ENCODE results near the gene DUOXA2.

Gene DUOXA2

DNA sequence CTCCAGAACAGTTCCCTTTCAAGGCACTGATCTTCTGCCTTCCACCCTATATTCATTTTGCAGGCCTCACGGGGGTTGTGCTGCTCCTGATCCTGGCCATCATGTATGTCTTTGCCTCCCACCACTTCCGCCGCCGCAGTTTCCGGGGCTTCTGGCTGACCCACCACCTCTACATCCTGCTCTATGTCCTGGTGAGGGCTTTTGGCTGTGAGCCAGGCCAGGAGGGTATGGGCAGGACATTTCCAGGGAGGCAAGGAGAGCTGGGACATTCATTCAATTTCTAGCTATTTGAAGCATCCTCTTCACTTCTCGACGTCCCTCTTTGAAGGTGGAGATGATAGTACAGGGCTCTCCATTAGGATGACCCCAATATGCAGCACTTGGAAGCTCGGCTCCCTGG lies 41.6 kb downstream of the DUOXA2 start:
- DNase-seq (ENCODE audit: low read depth in 2 of 2), result no peak
- no peak for TF ChIP-seq CTCF (IDR thresholded peaks at IDR 0.05; ENCODE audit: low read depth, low read length)
- H3K4me3 ChIP-seq (replicated peaks in 1 of 2; ENCODE audit: low read depth in 2 of 2, low read length in 2 of 2), result no peak overlapping the region

GRCh38 chr15:45156744-45157455 lies 42.8 kb downstream of the DUOXA2 start:
- no peak overlapping the region for H3K4me3 ChIP-seq (replicated peaks in 1 of 2; ENCODE audit: low read depth in 2 of 2, low read length in 2 of 2)
- no peak for TF ChIP-seq CTCF (IDR thresholded peaks at IDR 0.05; ENCODE audit: low read depth, low read length)
- DNase-seq (ENCODE audit: low read depth in 2 of 2), result peak; percentile 81

GRCh38 chr15:45157974-45158373 lies 43.8 kb downstream of the DUOXA2 start:
- DNase-seq (ENCODE audit: low read depth in 2 of 2), result peak; percentile 74 to 87
- no peak overlapping the region for H3K4me3 ChIP-seq (replicated peaks in 1 of 2; ENCODE audit: low read depth in 2 of 2, low read length in 2 of 2)
- TF ChIP-seq CTCF (IDR thresholded peaks at IDR 0.05; ENCODE audit: low read depth, low read length), result no peak

DNA sequence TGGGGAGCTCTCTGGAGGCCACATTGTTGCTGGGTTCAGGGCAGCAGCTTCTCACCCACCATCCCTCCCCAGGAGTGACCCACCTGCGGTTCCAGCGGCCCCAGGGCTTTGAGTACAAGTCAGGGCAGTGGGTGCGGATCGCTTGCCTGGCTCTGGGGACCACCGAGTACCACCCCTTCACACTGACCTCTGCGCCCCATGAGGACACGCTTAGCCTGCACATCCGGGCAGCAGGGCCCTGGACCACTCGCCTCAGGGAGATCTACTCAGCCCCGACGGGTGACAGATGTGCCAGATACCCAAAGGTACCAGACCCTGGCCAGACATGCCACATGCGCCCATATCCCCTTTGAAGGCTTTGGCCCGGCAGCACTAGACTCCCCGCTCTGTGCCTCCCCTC lies 47.5 kb downstream of the DUOXA2 start:
- no peak overlapping the region for H3K4me3 ChIP-seq (replicated peaks in 1 of 2; ENCODE audit: low read depth in 2 of 2, low read length in 2 of 2)
- TF ChIP-seq CTCF (IDR thresholded peaks at IDR 0.05; ENCODE audit: low read depth, low read length), result no peak
- DNase-seq (ENCODE audit: low read depth in 2 of 2), result no peak

DNA sequence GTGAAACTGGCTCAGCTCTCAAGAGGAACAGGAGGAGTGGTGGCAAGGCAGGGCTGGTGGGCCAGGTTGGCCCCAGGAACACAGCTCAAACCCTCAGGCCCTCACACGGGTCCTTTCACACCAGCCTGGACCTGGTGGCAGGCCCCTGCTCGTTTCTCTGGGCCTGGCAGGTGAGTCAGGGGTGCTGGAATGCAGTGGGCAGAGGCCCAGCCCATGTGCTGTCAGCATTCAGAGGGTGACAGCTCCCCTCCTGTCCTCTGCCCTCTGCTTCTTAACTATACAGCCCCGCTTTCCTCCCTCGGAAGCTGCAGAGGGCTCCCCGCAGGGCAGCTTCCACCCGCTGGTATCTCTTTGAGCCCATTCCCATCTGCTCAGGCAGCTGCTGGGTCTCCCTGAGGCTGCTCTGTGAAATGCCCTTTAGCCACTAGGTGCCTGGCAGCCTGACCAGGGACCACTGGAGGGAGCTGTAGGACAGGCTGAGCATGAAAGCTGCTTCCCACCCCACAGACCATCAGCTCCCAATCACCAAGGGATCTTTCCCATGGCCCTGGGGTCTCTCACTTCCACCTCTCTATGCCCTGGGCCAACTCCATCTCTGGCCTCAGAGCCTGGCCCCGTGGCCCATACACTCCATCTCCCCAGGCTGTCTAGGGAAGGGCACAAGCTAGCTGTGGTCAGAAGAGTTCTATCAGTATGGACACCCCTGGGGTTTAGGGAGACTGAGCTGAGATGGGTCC lies 48.8 kb downstream of the DUOXA2 start:
- H3K4me3 ChIP-seq (replicated peaks in 1 of 2; ENCODE audit: low read depth in 2 of 2, low read length in 2 of 2), result no peak overlapping the region
- peak; percentile 81 to 87 for DNase-seq (ENCODE audit: low read depth in 2 of 2)
- peak; percentile 95 for TF ChIP-seq CTCF (IDR thresholded peaks at IDR 0.05; ENCODE audit: low read depth, low read length)

DNA sequence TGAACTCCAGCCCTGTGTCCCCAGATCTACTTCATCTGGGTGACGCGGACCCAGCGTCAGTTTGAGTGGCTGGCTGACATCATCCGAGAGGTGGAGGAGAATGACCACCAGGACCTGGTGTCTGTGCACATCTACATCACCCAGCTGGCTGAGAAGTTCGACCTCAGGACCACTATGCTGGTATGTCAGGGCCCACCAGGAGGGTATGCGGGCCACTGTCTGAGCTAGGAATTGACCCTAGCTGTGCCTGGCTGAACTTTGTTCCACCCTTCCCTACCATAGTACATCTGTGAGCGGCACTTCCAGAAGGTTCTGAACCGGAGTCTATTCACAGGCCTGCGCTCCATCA lies 49.4 kb downstream of the DUOXA2 start:
- TF ChIP-seq CTCF (IDR thresholded peaks at IDR 0.05; ENCODE audit: low read depth, low read length), result no peak
- H3K4me3 ChIP-seq (replicated peaks in 1 of 2; ENCODE audit: low read depth in 2 of 2, low read length in 2 of 2), result no peak overlapping the region
- no peak for DNase-seq (ENCODE audit: low read depth in 2 of 2)

All from cardiac fibroblast (primary cell).